Left colon (tissue), 2 donors: ENCODE measurements around the gene CEP76. TPM values are rescaled to one million over a fixed set of nuclear protein-coding genes. Genes with fewer than 3 reads are reported as not detected.
A peak's percentile ranks its signal among the peaks of the same experiment; 100 is the strongest.

Experiments
- ATAC-seq: fragments of 200-7000 bp; cut with Tn5 transposase; one replicate; pipeline ENCODE4 v1.9.1; 2020; ENCODE audit warnings: mild to moderate bottlenecking, moderate library complexity
- DNase-seq, 2 donors: peaks; one replicate each; pipeline ENCODE4 v3.0.0-alpha.2; 2020
- intact Hi-C, 2 donors: fragments of 100-400 bp; cut with DNase I in 1 of 2; cut with micrococcal nuclease in 1 of 2; formaldehyde crosslinking; loops; one replicate each; pipeline versions ENCODE4 v1.11.2 to v1.14.0; 2022; cut with DNase I, micrococcal nuclease
- total RNA-seq, 2 donors: library from RNA; stranded (reverse); fragmentation: NEBNext Ultra II Directional; extraction: Animal tissue kit (Norgen Biotek cat#: 25700); gene quantifications; one replicate each; pipeline ENCODE4 v1.2.1, GENCODE V29; 2021
- donor health status: DM: no; HTN: no; CAD: no.
- donor health status: DM: yes; HTN: yes; CAD: no.

CEP76 gene
- total RNA-seq, 2 donors from 2014 or later = 4.9 to 5.3 TPM

DNA sequence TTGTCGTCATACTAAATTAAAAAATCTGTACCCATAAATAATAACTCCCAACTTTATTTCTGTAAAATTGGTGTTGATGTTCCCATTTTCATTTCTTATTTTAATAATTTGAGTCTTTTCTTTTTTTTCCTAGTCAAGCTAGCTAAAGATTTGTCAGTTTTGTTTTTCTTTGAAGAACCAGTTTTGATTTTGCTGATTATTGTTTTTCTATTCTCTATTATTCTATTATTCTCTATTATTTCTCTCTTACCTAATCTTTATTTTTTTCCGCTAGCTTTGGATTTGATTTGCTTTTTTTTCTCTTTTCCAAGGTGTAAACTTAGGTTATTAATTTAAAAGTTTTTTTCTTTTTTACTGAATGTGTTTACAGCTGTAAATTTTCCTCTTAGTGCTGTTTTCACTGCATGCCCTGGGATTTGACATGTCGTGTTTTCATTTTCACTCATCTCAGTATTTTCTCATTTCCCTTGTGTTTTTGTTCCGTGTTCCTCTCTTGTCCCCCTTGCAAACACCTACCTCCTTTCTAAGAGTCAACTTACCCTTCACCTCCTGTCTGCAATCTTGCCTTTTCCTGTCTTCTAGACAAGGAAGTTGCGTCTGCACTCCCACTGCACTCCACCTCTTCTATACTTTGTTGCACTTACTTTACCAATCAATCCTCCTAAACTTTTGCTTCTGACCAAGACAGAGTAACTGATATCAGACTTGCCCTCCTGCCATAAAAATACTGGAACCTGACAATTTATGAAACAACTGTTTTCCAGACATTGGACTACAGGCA, 19.2 kb upstream of the CEP76 start:
- DNase-seq (no peak), ATAC-seq (no peak)
- intact Hi-C loops = no loop called here

DNA sequence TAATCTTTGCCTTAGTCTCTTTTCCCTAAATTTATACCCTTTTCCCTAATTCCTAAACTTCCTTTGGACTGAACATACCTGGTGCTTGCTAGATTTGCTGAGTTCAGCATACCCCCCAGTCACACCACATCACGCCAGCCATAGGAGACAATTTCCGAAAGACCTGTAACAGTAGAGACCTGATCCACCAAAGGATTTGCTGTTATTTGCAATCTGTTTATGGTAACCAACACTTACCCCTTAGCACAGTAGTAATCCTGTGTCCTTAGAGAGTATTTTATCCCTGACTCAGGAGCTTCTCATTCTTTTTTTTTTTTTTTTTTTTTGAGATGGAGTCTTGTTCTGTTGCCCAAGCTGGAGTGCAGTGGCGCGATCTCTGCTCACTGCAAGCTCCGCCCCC, 8.9 kb upstream of the CEP76 start:
- intact Hi-C loops = no loop called here
- DNase-seq (no peak), ATAC-seq (no peak)

DNA sequence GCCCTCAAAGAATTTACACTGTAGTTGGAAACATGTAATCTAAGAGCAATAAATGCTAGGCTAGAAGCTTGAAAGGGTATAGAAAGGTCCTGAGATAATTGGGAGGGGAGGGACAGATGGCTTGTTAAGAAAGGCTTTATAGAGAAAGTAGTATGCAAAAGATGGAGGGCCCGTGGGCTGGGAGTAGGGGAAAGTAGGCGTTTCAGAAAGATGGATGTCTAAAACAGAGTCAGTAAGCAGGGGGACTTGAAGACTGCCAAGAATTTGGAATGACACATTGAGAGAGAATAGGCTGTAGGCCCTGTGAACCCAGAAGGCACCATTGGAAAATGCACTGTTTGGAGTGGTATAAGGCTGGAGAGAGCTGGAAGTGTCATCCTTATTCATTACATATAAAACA, 1.1 kb upstream of the CEP76 start:
- no peak for ATAC-seq
- intact Hi-C loops = no loop called here

DNA sequence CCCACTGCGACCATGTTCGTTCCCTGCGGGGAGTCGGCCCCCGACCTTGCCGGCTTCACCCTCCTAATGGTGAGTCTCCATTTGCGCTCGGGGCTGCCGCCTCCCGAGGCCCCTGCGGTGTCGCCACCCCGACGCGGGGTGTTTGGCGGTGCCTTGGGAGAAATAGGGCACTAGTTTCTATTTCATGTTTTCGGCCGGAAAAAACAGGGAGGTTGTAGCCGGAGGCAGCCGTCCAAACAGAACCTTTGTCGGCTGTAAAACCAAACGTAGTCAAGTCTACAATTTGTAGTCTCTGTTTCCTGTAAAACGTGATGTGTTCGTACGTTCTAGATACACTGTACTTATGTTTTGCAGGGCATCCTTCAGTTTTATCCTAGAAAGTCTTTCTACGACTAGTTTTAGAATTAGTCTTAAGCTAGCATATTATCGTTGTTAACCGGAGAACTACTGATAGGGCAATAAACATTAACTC, 609 bp upstream of the CEP76 start:
- intact Hi-C loops = no loop called here
- no peak for DNase-seq
- peak; percentile 53 for ATAC-seq

More for the DNA sequence above, 1.1 kb upstream of the CEP76 start:
- no peak for DNase-seq

DNA sequence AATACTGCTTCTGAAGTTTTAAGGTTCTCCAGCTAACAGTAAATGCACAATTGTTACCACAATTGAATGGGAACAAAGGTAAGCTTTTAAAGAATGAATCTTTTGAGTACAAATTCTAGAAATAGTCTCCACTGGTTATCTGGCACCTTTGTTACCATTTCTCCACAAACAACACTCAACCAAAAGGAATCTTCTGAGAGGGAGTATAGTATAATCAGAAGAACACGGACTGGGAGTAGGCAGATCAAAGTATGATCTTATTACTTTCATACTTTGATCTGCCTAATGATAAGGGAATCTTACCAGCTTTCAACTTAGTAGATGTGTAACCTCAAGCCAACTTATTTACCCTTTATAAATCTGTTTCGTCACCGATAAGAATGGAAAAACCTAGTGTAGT, 1.4 kb downstream of the CEP76 start:
- no peak for DNase-seq
- ATAC-seq = no peak
- intact Hi-C loops = no loop called here

DNA sequence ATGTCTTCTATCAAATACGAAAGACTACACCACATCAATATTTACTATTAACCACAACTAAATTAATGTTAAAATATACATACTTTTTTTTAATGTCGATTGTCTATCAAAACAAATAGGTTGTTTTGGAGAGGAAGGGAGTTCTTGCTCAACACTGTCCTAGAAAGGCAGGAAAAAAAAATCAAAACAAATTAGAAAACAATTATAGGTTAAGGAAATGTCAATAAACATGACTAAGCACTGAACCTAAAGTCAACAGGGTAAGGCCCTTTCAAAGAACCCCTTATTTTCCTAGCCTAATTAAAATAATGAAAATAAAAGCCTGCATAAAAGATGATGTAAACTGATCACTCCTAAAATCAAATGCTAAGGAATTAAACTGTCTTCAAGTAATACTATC, 2.8 kb downstream of the CEP76 start:
- intact Hi-C loops = no loop called here
- DNase-seq (no peak), ATAC-seq (no peak)

DNA sequence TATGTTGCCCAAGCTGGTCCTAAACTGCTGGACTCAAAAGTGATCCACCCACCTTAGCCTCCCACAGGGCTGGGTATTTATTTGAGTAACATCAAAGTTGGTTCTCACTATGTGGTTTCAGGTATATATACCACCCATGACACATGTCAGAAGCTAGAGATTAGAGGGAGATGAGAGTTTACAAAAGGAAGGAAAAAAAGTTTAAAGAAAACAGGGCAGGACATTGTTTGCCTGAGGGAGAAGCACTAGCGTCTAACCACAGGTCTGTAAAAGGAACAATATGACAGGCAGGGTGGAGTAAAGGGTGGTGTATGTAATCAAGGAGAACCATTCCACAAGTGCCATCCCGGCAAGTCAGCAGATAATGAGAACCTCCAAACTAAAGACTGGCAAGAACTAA, 8.5 kb downstream of the CEP76 start:
- DNase-seq (no peak), ATAC-seq (peak; percentile 97)
- intact Hi-C loops = no loop called here

DNA sequence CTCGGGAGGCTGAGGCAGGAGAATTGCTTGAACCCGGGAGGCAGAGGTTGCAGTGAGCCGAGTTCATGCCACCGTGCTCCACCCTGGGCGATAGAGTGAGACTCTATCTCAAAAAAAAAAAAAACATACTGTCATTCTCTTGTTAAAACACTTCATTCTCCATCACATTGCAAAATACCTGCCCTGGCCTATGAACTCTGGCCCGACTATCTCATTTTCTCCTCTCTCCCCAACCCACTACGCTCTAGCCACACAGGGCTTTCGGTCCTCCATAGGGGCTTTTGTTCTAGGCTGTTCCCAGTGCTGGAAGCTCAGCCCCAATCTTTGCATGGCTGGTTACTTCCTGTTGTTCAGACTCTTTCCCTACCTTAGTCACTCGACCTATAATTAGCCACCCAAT, 10.3 kb downstream of the CEP76 start:
- ATAC-seq (peak; percentile 38), DNase-seq (no peak)
- intact Hi-C loops = no loop called here

DNA sequence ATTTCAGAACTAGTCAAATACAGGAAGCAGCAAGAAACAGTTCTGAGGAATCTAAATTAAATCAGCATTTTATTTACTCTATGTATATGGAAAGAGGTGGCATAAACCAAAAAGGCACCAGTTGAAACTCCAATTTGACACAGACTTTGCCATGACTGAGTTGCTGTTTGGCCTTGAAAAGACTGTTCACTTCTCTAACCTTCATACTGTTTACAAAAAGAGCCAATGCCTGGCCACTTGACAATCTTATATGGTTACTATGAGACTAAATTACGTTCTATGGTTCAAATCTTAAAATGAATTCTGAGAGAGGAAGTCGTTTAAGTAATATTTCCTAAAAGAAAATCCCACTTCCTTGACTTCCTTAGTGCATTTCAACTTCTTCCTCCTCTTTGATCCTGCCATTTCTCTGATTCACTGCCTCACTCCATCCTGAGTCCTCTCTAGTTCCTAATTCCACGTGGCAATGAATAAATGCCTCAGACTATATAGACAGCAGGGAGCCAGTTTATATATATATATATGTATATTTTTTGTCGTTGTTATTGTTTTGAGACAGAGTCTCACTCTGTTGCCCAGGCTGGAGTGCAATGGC, 13.2 kb downstream of the CEP76 start:
- ATAC-seq (no peak), DNase-seq (no peak)
- intact Hi-C loops = no loop called here

DNA sequence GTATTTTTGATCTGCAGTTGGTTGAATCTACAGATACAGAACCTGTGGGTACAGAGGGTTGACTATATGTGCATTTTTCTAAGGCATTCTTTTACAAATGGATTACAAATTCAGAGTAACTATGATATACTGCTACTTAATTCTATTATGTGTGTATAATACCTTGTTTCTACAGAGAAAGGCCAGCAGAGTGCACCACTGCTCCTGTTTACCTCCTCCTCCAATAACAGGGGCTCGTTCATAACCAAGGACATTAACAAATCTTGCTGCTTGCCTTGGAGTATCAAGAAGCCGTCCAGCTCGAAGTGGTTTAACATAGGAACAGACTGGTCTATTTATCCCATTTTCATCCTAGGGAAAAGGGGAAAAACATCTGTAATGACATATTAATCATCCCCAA, 16.4 kb downstream of the CEP76 start:
- DNase-seq (no peak), ATAC-seq (no peak)
- intact Hi-C loops = no loop called here

DNA sequence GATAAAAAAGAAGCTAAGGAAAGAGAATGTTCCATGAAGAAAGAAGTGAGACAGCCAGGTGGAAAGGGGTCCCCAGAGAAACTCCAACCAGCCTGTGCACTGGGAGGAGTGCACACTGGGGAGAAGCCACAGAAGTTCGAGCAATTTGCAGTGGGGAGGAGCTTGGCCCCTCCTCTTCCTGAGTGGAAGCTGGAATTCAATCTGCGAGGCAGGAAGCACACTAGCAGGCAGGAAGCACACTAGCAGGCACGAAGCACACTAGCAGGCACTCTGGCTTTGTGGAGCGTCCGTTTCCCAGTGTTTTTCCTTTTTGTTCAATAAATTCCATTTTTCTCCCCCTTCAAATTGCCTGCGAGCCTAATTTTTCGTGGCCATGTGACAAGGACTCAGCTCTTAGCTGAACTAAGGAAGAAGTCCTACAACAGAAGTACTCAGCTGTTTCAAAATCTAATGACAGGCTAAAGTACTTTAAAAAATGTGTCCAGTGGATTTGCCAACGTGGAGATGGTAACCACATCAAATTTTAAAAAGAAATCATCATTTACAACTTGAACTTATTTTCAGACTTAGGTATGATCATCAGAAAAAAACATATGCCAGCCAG, 23.2 kb downstream of the CEP76 start:
- DNase-seq = peak; percentile 23 to 42
- intact Hi-C loops = no loop called here
- peak; percentile 41 for ATAC-seq

DNA sequence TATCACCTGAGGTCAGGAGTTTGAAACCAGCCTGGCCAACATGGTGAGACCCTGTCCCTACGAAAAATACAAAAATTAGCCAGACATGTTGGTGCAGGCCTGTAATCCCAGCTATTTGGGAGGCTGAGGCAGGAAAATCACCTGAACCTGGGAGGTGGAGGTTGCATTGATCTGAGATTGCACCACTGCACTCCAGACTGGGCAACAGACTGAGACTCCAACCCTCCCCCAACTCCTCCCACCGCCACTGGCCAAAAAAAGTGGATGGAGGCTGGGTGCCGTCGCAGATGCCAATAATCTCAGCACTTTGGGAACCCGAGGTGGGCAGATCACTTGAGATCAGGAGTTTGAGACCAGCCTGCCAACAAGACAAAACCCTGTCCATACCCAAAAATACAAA, 34.5 kb downstream of the CEP76 start:
- no peak for DNase-seq
- ATAC-seq = no peak
- intact Hi-C loops = no loop called here

DNA sequence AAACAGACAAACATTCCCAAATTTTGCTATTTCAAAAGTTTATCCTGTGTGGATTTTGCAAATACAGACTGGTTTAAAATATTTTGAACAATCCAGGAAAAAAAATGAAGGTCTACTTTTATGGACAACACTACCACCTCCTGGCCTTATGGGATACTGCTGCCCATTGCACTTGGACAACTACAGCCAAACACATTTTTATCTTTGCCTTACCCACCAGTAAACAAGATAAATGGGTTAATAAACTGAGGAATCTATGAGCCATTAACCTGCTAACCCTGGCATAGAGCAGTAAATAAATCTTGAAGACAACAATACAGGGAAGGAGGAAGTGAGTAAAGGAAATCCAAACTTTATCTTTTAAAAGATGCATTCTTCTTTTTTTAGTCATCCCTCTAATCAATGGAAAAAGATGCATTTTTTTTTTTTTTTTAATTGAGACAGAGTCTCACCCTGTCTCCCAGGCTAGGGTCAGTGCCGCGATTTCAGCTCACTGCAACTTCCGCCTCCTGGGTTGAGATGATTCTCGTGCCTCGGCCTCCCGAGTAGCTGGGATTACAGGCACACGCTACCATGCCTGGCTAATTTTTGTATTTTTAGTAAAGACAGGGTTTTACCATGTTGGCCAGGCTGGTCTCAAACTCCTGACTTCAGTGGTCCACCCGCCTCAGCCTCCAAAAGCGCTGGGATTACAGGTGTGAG, 42.5 kb downstream of the CEP76 start:
- intact Hi-C loops = loop anchor here (2.0 to 5.0 kb wide), 2 partner anchors 263 to 267 kb away; no protein-coding TSS in a partner anchor
- DNase-seq = peak in 1 of 2 donors; percentile 47
- ATAC-seq = peak; percentile 44

DNA sequence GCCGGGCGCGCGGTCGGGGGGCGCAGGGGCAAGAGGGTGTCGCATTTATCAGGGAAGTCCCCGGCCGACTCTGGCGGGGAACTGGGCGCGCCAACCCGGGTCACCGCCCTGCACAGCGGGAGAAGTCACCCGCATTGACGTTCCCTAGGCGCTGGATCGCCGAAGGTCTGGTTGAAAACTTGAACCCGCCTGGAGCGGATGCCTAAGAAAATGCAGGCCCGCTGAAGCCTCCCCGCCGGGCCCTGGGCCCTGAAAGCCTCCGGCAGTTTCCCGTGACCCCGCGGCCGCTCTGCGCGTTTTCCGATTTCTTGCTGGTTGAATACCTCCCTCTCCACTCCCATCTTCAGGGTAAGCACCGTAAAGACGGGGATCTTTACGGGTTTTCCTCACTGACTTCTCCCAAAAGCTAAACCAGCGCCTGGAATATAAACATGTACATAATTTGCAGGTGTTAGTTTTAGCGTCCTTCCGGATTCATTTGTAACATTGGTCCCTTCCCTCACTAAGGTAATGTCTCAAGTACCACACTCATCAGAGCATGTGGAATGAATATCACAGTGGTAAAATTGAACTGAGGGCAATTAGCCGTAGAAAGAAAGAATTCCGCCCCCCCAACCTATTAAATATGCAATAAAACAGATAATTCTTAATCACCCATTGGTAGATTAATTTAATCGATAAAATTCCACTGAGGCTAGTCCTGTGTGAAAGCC, 43.9 kb downstream of the CEP76 start:
- intact Hi-C loops = no loop called here
- DNase-seq (peak; percentile 34 to 56), ATAC-seq (peak; percentile 65)

DNA sequence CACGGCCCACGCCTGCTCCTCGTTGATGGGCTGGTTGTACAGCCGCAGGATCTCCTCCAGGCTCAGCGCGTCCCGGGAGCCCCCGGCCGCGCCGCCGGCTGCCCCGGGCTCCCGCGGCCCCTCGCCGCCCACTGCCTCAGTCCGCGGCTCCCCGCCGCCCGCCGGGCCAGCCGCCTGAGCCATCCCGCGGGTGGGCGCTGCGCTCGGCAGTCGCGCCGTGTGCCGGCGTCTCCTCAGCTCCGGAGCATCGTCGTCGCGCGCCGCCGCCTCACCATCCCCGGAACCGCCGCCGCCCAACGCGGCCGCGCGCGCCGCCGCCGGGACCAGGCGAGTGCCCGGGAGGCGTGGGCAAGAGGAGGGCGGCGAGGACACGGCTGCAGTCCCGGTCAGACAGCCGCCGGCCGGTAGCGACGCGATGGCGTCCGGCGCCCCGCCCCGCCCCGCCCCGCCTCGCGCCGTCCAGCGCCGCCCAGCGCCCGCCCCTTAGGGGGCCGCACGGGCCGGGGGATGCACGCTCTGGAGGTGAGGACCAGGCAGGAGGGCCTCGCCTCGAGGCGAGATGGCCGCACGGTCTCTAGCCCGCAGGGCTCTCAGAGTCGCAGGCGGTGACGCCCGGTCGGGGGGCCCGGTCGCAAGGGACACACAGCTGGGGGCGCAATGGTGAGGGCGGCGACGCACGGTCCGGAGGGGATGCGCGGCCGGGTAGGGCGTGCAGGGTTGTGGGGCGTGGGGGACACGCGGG, 44.7 kb downstream of the CEP76 start, which contains the start of gene SPIRE1:
Gene SPIRE1 (minus strand): TSS at position 424 of the 742 bp plus-strand sequence. CDS start 241 bp downstream, at position 183.
- DNase-seq = peak; percentile 75 to 78
- intact Hi-C loops = no loop called here
- peak; percentile 91 for ATAC-seq

DNA sequence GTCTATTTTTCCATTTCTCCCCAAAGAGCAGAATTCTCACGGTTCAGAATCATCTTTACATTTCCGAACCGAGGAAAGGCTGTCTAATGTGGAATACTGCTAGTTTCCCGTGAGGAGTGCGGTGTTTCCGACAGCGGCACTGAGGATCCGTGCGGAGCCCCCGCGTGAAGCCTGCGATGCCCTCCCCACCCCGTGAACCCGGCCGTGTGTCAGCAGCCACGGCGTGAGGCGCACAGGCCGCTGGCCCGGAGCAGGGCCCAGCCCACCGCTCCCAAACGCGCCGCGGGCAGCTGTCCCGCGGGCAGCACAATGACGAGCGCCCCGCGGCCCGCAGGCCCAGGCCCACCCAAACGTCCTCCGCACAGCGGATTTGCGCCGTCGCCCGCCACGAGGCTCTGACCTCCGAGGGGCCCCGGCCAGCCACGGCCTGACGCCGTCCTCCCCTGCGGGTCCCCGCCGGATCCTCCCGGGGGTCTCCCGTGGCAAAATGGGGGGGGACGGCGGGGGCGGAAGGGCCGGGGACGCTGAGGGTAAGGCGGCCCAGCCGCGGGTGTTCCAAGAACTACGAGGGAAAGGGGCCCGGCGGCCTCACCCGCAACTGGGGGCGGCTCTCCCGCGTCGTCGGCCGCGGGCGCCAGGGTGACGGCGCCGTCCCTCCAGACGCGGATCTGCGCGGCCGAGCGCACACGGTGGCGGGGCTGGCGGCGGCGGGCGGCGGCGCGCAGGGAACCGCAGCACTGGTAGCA, 45.4 kb downstream of the CEP76 start:
- DNase-seq (peak in 1 of 2 donors; percentile 36), ATAC-seq (peak; percentile 34)
- intact Hi-C loops = no loop called here

DNA sequence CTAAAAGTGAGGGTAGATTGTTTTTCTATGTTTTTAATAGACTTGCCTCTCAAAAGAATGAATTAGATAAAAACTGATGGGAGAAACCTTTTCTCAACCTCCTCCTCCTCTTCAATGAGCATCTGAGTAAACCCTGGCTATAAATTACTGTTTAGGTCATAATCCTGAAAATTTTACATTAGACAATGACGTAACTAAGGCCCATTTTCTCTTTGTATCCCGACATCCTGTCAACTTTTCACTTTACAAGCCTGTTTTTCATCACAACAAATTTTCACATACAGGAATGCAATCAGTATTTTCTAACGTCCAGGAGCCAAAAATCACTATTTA, 46.0 kb downstream of the CEP76 start:
- intact Hi-C loops = no loop called here
- DNase-seq (no peak), ATAC-seq (no peak)

DNA sequence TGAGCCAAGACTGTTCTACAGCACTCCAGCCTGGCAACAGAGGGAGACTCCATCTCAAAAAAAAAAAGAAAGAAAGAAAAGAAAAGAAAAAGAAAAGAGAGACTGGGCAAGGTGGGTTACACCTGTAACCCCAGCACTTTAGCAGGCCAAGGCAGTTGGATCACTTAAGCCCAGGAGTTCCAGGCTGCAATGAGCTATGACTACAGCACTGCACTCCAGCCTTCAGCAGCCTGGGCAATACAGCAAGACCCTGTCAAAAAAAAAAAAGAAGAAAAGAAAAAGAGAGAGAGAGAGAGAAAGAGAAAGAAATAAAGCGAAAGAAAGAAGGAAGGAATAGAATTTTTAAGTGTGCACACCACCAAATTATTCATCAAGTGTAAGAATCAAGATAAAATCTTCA, 47.6 kb downstream of the CEP76 start:
- no peak for ATAC-seq
- DNase-seq = no peak
- intact Hi-C loops = no loop called here
